Liver (tissue), 2 donors: ENCODE results near the gene CNGA3.

Source experiments
- CTCF ChIP-seq: fragments of 150-350 bp; IDR thresholded peaks from 2 replicates; pipeline ENCODE4 v1.5.1; 2017; ENCODE audit warnings: improper control_type of control experiment, low read depth, low read length; ENCODE audit not compliant: missing input control
- FOXA1 ChIP-seq: IDR thresholded peaks from 2 replicates; pipeline ENCODE4 v1.6.1; 2016; ENCODE audit warnings: antibody characterized with exemption
- donor health status: healthy.

GRCh38 chr2:98389251-98389605 lies 43.0 kb downstream of the CNGA3 start:
- TF ChIP-seq FOXA1 (no peak), CTCF (no peak)
